Neural cell (in vitro differentiated cells): ENCODE results near the gene UBASH3A. TPM values are rescaled to one million over a fixed set of nuclear protein-coding genes. Genes with fewer than 3 reads are reported as not detected.

Experiments used
- H2AFZ ChIP-seq: fragments of 200-600, 300-800 bp; sonication (generic), shearing (Covaris generic); 2 replicates; pipeline ENCODE4 v1.6.0; 2014; ENCODE audit warnings: low read depth, mild to moderate bottlenecking, antibody characterized with exemption, low read length, moderate library complexity
- H3F3A ChIP-seq: fragments of 200-600 bp; shearing (Covaris generic); 2 replicates; pipeline ENCODE4 v1.6.1; 2016; ENCODE audit warnings: mild to moderate bottlenecking, moderate library complexity, mixed read lengths, antibody characterized with exemption, low read length; ENCODE audit not compliant: insufficient read depth, poor library complexity, severe bottlenecking
- H3K27ac ChIP-seq: fragments of 200-600, 300-800 bp; sonication (generic), shearing (Covaris generic); 2 replicates; pipeline ENCODE4 v1.5.1; 2014; ENCODE audit warnings: mild to moderate bottlenecking, low read length, moderate library complexity
- H3K27me3 ChIP-seq: fragments of 300-800, 200-600 bp; sonication (generic), shearing (Covaris generic); 2 replicates; pipeline ENCODE4 v1.6.0; 2014; ENCODE audit warnings: mild to moderate bottlenecking, low read depth, low read length, moderate library complexity; ENCODE audit not compliant: insufficient read depth
- H3K36me3 ChIP-seq: fragments of 300-800, 200-600 bp; sonication (generic), shearing (Covaris generic); 2 replicates; pipeline ENCODE4 v1.5.1; 2014; ENCODE audit warnings: mild to moderate bottlenecking, antibody characterized with exemption, low read length, moderate library complexity; ENCODE audit not compliant: insufficient read depth
- H3K4me2 ChIP-seq: fragments of 300-800, 200-600 bp; sonication (generic), shearing (Covaris generic); 2 replicates; pipeline ENCODE4 v1.6.0; 2014; ENCODE audit warnings: mild to moderate bottlenecking, low read length
- H3K4me3 ChIP-seq: fragments of 300-800, 200-600 bp; sonication (generic), shearing (Covaris generic); 2 replicates; pipeline ENCODE4 v1.5.1; 2014; ENCODE audit warnings: mild to moderate bottlenecking, low read length, moderate library complexity
- H3K79me2 ChIP-seq: fragments of 200-600 bp; shearing (Covaris generic); replicated peaks from 2 replicates; pipeline ENCODE4 v1.6.0; 2014; ENCODE audit warnings: mild to moderate bottlenecking, low read length, moderate library complexity; ENCODE audit not compliant: insufficient read depth
- H3K9ac ChIP-seq: fragments of 300-800, 200-600 bp; sonication (generic), shearing (Covaris generic); 2 replicates; pipeline ENCODE4 v1.6.1; 2016; ENCODE audit warnings: mild to moderate bottlenecking, low read length, mixed read lengths
- H3K9me2 ChIP-seq: fragments of 200-600 bp; shearing (Covaris generic); 2 replicates; pipeline ENCODE4 v1.6.1; 2016; ENCODE audit warnings: mild to moderate bottlenecking, low read length, mixed read lengths; ENCODE audit not compliant: insufficient read depth
- H3K9me3 ChIP-seq: fragments of 200-600, 300-800 bp; sonication (generic), shearing (Covaris generic); 2 replicates; pipeline ENCODE4 v1.6.1; 2016; ENCODE audit warnings: mild to moderate bottlenecking, mixed run types, low read length, moderate library complexity, mixed read lengths
- H4K20me1 ChIP-seq: fragments of 200-600 bp; shearing (Covaris generic); 2 replicates; pipeline ENCODE4 v1.6.1; 2016; ENCODE audit warnings: mild to moderate bottlenecking, mixed run types; ENCODE audit not compliant: insufficient read depth
- EP300 ChIP-seq: fragments of 450-650 bp; conservative IDR thresholded peaks from 2 replicates; pipeline ENCODE4 v1.6.1; 2014; ENCODE audit warnings: antibody characterized with exemption, mild to moderate bottlenecking, moderate library complexity; ENCODE audit not compliant: poor library complexity, severe bottlenecking
- EZH2 ChIP-seq: fragments of 200-600, 300-800 bp; shearing (Covaris generic), sonication (generic); IDR thresholded peaks from 2 replicates; pipeline ENCODE4 v1.6.1; 2014; ENCODE audit warnings: antibody characterized with exemption, low read length, borderline replicate concordance, mild to moderate bottlenecking; ENCODE audit not compliant: insufficient read depth, poor library complexity, severe bottlenecking
- MXI1 ChIP-seq: fragments of 450-650 bp; conservative IDR thresholded peaks from 2 replicates; pipeline ENCODE4 v1.6.1; 2014; ENCODE audit warnings: antibody characterized with exemption, mild to moderate bottlenecking; ENCODE audit not compliant: poor library complexity, severe bottlenecking
- POLR2AphosphoS5 ChIP-seq: IDR thresholded peaks from 2 replicates; pipeline ENCODE4 v1.6.1; 2012
- RAD21 ChIP-seq: fragments of 450-650 bp; conservative IDR thresholded peaks from 2 replicates; pipeline ENCODE4 v1.6.1; 2014; ENCODE audit warnings: antibody characterized with exemption, mild to moderate bottlenecking, moderate library complexity
- SMC3 ChIP-seq: fragments of 450-650 bp; conservative IDR thresholded peaks from 2 replicates; pipeline ENCODE4 v1.6.1; 2014; ENCODE audit warnings: antibody characterized with exemption, mild to moderate bottlenecking, moderate library complexity; ENCODE audit not compliant: poor library complexity
- TAF1 ChIP-seq: IDR thresholded peaks from 2 replicates; pipeline ENCODE4 v1.6.1; 2012; ENCODE audit warnings: low read depth
- polyA plus RNA-seq: library from polyadenylated mRNA; depleted of rRNA; stranded (reverse); fragments of >200 nt; gene quantifications from 2 replicates; pipeline ENCODE4 v1.2.3, GENCODE V29; 2014
- TF ChIP-seq, protein P1 (sequence below): fragments of 450-650 bp; IDR thresholded peaks from 2 replicates; pipeline ENCODE4 v1.5.1; 2014; ENCODE audit warnings: antibody characterized with exemption, mild to moderate bottlenecking, moderate library complexity; ENCODE audit not compliant: poor library complexity, severe bottlenecking
- TF ChIP-seq, protein P2 (sequence below): IDR thresholded peaks from 2 replicates; pipeline ENCODE4 v1.6.1; 2012; ENCODE audit warnings: borderline replicate concordance

Gene UBASH3A
- polyA plus RNA-seq, 1 donor from 2014 or later, result not detected

DNA sequence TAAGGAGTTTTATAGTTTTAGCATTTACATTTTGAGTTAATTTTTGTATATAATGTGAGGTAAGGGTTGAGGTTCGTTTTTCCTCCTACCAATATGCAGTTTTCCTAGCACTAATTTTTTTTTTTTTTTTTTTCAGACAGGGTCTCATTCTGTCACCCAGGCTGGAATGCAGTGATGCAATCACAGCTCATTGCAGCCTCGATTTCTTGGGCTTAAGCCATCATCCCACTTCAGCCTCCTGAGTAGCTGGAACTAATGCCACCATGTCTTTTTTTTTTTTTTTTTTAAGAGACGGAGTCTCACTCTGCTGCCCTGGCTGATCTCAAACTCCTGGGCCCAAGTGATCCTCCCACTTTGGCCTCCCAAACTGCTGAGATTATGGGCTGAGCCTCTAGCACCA is 2.5 kb upstream of the UBASH3A start:
- Histone ChIP-seq H3K9ac (no peak overlapping the region), H3K27me3 (no peaks in the 10 kb centered on the region), H3K9me2 (no peaks in the 10 kb centered on the region), H3K4me2 (no peak overlapping the region), H3K4me3 (no peak overlapping the region), H4K20me1 (no peaks in the 10 kb centered on the region), H2AFZ (no peak overlapping the region), H3K9me3 (no peaks in the 10 kb centered on the region), H3K36me3 (no peaks in the 10 kb centered on the region), H3K79me2 (no peaks in the 10 kb centered on the region), H3K27ac (no peak overlapping the region), H3F3A (no peaks in the 10 kb centered on the region)
- TF ChIP-seq MXI1, result no peak
- TF ChIP-seq TAF1, result no peak
- TF ChIP-seq, protein P1, sequence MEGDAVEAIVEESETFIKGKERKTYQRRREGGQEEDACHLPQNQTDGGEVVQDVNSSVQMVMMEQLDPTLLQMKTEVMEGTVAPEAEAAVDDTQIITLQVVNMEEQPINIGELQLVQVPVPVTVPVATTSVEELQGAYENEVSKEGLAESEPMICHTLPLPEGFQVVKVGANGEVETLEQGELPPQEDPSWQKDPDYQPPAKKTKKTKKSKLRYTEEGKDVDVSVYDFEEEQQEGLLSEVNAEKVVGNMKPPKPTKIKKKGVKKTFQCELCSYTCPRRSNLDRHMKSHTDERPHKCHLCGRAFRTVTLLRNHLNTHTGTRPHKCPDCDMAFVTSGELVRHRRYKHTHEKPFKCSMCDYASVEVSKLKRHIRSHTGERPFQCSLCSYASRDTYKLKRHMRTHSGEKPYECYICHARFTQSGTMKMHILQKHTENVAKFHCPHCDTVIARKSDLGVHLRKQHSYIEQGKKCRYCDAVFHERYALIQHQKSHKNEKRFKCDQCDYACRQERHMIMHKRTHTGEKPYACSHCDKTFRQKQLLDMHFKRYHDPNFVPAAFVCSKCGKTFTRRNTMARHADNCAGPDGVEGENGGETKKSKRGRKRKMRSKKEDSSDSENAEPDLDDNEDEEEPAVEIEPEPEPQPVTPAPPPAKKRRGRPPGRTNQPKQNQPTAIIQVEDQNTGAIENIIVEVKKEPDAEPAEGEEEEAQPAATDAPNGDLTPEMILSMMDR, result no peak
- no peak for TF ChIP-seq EP300
- TF ChIP-seq, protein P2, sequence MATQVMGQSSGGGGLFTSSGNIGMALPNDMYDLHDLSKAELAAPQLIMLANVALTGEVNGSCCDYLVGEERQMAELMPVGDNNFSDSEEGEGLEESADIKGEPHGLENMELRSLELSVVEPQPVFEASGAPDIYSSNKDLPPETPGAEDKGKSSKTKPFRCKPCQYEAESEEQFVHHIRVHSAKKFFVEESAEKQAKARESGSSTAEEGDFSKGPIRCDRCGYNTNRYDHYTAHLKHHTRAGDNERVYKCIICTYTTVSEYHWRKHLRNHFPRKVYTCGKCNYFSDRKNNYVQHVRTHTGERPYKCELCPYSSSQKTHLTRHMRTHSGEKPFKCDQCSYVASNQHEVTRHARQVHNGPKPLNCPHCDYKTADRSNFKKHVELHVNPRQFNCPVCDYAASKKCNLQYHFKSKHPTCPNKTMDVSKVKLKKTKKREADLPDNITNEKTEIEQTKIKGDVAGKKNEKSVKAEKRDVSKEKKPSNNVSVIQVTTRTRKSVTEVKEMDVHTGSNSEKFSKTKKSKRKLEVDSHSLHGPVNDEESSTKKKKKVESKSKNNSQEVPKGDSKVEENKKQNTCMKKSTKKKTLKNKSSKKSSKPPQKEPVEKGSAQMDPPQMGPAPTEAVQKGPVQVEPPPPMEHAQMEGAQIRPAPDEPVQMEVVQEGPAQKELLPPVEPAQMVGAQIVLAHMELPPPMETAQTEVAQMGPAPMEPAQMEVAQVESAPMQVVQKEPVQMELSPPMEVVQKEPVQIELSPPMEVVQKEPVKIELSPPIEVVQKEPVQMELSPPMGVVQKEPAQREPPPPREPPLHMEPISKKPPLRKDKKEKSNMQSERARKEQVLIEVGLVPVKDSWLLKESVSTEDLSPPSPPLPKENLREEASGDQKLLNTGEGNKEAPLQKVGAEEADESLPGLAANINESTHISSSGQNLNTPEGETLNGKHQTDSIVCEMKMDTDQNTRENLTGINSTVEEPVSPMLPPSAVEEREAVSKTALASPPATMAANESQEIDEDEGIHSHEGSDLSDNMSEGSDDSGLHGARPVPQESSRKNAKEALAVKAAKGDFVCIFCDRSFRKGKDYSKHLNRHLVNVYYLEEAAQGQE, result no peak
- TF ChIP-seq POLR2AphosphoS5, result no peak
- TF ChIP-seq SMC3, result no peak
- no peak for TF ChIP-seq RAD21
- no peak for TF ChIP-seq EZH2

DNA sequence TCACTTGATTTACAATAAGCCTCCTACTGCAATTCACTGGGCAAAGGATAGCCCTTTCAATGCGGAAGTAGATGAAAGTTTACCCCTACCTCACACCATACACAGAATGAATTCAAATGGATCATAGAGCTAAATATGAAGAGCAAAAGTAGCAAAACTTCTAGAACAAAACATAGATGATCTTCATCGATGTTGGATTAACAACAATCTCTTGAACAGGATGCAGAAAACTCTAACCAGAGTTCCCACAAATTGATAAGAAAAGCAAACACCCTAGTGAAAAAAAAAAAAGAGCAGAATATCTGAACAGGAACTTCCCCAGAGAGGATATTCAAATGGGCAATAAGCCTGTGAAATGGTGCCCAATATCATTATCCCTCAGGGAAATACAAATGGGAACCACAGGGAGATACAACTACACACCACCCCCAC is 1.9 kb upstream of the UBASH3A start:
- TF ChIP-seq SMC3 (no peak), TAF1 (no peak), MXI1 (no peak), EZH2 (no peak), EP300 (no peak), RAD21 (no peak), POLR2AphosphoS5 (no peak)
- TF ChIP-seq, protein P1, result no peak
- TF ChIP-seq, protein P2, result no peak
- no peak overlapping the region for H3K27ac ChIP-seq
- no peak overlapping the region for H3K9ac ChIP-seq
- no peaks in the 10 kb centered on the region for H3K27me3 ChIP-seq
- no peak overlapping the region for H3K4me3 ChIP-seq
- H3K4me2 ChIP-seq, result no peak overlapping the region
- no peak overlapping the region for H2AFZ ChIP-seq
- H3K9me3 ChIP-seq, result no peaks in the 10 kb centered on the region
- no peaks in the 10 kb centered on the region for H4K20me1 ChIP-seq
- no peaks in the 10 kb centered on the region for H3K9me2 ChIP-seq
- H3K36me3 ChIP-seq, result no peaks in the 10 kb centered on the region
- H3F3A ChIP-seq, result no peaks in the 10 kb centered on the region
- H3K79me2 ChIP-seq, result no peaks in the 10 kb centered on the region
